K562 (cell line): ENCODE measurements around the gene SPHK1. TPM values are rescaled to one million over a fixed set of nuclear protein-coding genes. Genes with fewer than 3 reads are reported as not detected.

ENCODE experiments used
- EP400 ChIP-seq: fragments of 450-650 bp; IDR thresholded peaks from 2 replicates; pipeline ENCODE4 v1.6.1; 2017; ENCODE audit warnings: antibody characterized with exemption, mild to moderate bottlenecking, moderate library complexity
- SAFB2 ChIP-seq: fragments of 200-400 bp; formaldehyde crosslinking; IDR thresholded peaks from 2 replicates; pipeline ENCODE4 v1.6.1; 2018; ENCODE audit warnings: borderline replicate concordance, low read length, low read depth, moderate library complexity; ENCODE audit not compliant: severe bottlenecking
- ZNF76 ChIP-seq: fragments of 250-450 bp; sonication (Bioruptor Pico); IDR thresholded peaks from 2 replicates; pipeline ENCODE4 v1.4.0; 2020; ENCODE audit warnings: mild to moderate bottlenecking, moderate library complexity, borderline replicate concordance
- polyA plus RNA-seq, 8 experiments: library from polyadenylated mRNA; depleted of rRNA in 4 of 8; stranded (reverse) in 5 of 8; unstranded in 3 of 8; fragments of >200 nt; fragmentation: Nextera tagmentation in 2 of 8; fragmentation: Illumina TruSeq in 1 of 8; extraction: Ambion mirVana in 2 of 8; extraction: Trizol in 1 of 8; gene quantifications; 2 replicates each; pipeline versions ENCODE4 v1.2.1 to v1.2.3, GENCODE V29; 2011 to 2014; ENCODE audit warnings: inconsistent platforms in 1 of 8, missing spikeins in 1 of 8
- total RNA-seq, 7 experiments: library from RNA; depleted of rRNA in 6 of 7; stranded (reverse); fragments of >200 nt in 6 of 7; fragmentation: Illumina TruSeq in 2 of 7; extraction: Trizol in 2 of 7; gene quantifications; 2 replicates each; pipeline versions ENCODE4 v1.2.1 to v1.2.3, GENCODE V29; 2011 to 2021; ENCODE audit warnings: low replicate concordance in 1 of 7
- TF ChIP-seq, protein P1 (sequence below), 2 experiments: fragments of 450-650 bp; IDR thresholded peaks; 2 replicates each; pipeline ENCODE4 v1.6.1; 2016; ENCODE audit warnings: mild to moderate bottlenecking in 2 of 2, borderline replicate concordance in 1 of 2, low read depth in 1 of 2, moderate library complexity in 1 of 2
- TF ChIP-seq, protein P2 (sequence below): IDR thresholded peaks from 2 replicates; pipeline ENCODE4 v1.6.1; 2011; ENCODE audit warnings: borderline replicate concordance, low read depth, mild to moderate bottlenecking, moderate library complexity, low read length; ENCODE audit not compliant: insufficient read depth, poor library complexity, severe bottlenecking

SPHK1 gene
- total and polyA plus RNA-seq, 9 of the 15 experiments (the other 6 are each of a cell fraction or from before 2014, with no cell fraction given), result 0.21 to 60.3 (median 14.5) TPM

DNA sequence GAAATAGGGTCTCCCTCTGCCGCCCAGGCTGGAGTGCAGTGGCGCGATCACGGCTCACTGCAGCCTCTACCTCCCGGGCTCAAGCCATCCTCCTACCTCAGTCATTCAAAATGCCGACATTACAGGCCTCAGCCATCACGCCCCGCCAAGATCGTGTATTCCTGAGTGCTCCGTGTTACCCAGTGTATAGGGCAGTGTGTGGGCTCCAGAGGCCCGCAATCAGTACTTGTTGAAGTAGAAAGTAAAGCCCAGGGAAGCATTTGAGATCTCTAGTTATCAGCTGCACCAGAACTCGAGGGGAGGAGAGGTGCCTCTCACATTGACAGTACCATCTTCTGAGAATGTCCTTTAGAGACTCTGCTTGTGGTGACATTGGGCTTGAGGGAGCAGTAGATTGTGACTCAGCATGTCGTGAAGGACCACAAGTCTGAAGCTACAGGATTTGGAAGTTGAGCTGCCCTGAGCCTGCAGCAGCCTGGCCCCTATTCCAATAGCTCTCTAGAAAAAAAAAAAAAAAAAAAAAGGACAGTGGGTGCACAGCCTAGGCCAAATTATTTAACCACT is 29.6 kb upstream of the SPHK1 start (continued):
- TF ChIP-seq, protein P1, sequence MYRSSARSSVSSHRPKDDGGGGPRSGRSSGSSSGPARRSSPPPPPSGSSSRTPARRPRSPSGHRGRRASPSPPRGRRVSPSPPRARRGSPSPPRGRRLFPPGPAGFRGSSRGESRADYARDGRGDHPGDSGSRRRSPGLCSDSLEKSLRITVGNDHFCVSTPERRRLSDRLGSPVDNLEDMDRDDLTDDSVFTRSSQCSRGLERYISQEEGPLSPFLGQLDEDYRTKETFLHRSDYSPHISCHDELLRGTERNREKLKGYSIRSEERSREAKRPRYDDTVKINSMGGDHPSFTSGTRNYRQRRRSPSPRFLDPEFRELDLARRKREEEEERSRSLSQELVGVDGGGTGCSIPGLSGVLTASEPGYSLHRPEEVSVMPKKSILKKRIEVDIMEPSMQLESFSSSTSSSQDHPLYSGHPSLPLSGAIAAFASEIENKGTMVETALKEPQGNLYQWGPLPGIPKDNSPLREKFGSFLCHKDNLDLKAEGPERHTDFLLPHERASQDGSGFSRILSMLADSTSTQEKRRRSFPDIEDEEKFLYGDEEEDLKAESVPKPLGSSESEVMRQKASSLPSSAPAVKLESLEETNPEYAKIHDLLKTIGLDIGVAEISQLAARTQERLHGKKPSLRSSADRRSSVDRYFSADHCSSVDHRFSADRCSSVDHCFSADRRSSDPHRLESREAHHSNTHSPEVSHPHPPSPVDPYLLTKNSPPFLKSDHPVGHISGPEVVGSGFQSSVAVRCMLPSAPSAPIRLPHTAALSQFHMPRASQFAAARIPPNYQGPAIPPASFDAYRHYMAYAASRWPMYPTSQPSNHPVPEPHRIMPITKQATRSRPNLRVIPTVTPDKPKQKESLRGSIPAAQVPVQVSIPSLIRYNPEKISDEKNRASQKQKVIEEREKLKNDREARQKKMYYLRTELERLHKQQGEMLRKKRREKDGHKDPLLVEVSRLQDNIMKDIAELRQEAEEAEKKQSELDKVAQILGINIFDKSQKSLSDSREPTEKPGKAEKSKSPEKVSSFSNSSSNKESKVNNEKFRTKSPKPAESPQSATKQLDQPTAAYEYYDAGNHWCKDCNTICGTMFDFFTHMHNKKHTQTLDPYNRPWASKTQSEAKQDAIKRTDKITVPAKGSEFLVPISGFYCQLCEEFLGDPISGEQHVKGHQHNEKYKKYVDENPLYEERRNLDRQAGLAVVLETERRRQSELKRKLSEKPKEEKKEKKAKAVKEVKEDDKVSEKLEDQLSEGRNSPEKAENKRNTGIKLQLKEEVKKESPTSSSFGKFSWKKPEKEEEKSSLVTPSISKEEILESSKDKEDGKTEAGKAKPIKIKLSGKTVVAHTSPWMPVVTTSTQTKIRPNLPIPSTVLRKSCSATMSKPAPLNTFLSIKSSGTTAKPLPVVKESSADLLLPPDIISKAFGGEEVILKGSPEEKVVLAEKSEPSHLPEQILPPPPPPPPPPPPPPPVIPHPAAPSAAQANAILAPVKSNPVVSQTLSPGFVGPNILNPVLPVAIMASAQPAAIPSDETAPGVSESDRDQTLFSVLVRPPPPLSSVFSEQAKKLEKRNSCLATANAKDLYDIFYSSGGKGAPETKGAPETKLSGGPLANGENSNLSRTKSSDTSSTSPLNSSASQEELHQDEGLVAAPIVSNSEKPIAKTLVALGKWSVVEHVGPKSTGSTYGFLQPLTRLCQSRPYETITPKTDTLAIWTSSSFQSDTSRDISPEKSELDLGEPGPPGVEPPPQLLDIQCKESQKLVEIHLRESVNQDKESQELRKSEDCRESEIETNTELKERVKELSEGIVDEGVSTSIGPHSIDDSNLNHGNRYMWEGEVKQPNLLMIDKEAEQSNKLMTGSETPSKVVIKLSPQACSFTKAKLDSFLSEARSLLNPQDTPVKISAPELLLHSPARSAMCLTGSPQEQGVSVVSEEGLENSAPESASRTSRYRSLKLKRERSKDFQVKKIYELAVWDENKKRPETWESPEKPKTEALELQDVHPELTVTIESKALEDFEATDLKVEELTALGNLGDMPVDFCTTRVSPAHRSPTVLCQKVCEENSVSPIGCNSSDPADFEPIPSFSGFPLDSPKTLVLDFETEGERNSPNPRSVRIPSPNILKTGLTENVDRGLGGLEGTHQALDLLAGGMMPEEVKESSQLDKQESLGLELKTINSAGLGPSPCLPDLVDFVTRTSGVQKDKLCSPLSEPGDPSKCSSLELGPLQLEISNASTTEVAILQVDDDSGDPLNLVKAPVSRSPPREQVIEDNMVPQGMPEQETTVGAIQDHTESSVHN (IDR thresholded peaks at IDR 0.05; ENCODE audit: borderline replicate concordance in 1 of 2, low read depth in 1 of 2), result no peak
- TF ChIP-seq EP400 (no peak), SAFB2 (no peak), ZNF76 (CRISPR knock-in tag) (no peak)
- TF ChIP-seq, protein P2, sequence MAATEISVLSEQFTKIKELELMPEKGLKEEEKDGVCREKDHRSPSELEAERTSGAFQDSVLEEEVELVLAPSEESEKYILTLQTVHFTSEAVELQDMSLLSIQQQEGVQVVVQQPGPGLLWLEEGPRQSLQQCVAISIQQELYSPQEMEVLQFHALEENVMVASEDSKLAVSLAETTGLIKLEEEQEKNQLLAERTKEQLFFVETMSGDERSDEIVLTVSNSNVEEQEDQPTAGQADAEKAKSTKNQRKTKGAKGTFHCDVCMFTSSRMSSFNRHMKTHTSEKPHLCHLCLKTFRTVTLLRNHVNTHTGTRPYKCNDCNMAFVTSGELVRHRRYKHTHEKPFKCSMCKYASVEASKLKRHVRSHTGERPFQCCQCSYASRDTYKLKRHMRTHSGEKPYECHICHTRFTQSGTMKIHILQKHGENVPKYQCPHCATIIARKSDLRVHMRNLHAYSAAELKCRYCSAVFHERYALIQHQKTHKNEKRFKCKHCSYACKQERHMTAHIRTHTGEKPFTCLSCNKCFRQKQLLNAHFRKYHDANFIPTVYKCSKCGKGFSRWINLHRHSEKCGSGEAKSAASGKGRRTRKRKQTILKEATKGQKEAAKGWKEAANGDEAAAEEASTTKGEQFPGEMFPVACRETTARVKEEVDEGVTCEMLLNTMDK, result no peak
- TF ChIP-seq, all 486 proteins: peak for 100
